ENCODE data around the gene VEZF1. TPM values are rescaled to one million over a fixed set of nuclear protein-coding genes. Genes with fewer than 3 reads are reported as not detected.

Gene VEZF1
- total RNA-seq, 4 donors from 2014 or later: 44.0 to 65.1 (median 50.1) TPM

- Histone ChIP-seq H3K4me3 (peak overlapping the region in 1 of 4 donors; percentile 9), H3K9me3 (no peaks in the 10 kb centered on the region), H3K27ac (peak overlapping the region; percentile 93 to 97 (median 96)), H3K36me3 (peaks cover 0 to 19% (median 8%) of the 10 kb centered on the region in 4 donors), H3K4me1 (peaks cover 28 to 70% (median 39%) of the 10 kb centered on the region in 4 donors), H3K27me3 (no peaks in the 10 kb centered on the region)
- DNase-seq: no peak
- WGBS, 2 donors (ENCODE audit: low coverage in 1 of 2): 37 to 52% methylated on average over 4 of the region's 4 CpGs
- intact Hi-C loops (cut with DNase I; ENCODE audit: low total_unique reads): loop anchor here (5.0 kb wide), 1 partner anchor 43 kb away; no protein-coding TSS in a partner anchor
- in situ Hi-C loops (cut with MboI; ENCODE audit: low pct_ligation_motif_present in 1 of 4, low pct_unique_long_range_greater_than_20kb in 1 of 4, low sequenced_read_pairs in 3 of 4): loop anchor here in 1 of 4 donors (25.0 kb wide), 1 partner anchor 102 kb away; the partner anchor contains the start of gene DYNLL2
- TF ChIP-seq POLR2AphosphoS5 (IDR thresholded peaks at IDR 0.05) (no peak), POLR2A (IDR thresholded peaks at IDR 0.05) (no peak), EP300 (IDR thresholded peaks at IDR 0.05; ENCODE audit: low read depth) (no peak), CTCF (IDR thresholded peaks at IDR 0.05) (no peak)
These were observed 2.9 kb downstream of the VEZF1 start for GRCh38 chr17:57984936-57985674.

GRCh38 chr17:57984261-57984890 lies 3.7 kb downstream of the VEZF1 start:
- TF ChIP-seq CTCF (IDR thresholded peaks at IDR 0.05) (no peak), POLR2AphosphoS5 (IDR thresholded peaks at IDR 0.05) (no peak), EP300 (IDR thresholded peaks at IDR 0.05; ENCODE audit: low read depth) (no peak)
- WGBS, 2 donors (ENCODE audit: low coverage in 1 of 2): 38 to 52% methylated on average over 4 of the region's 4 CpGs
- peak overlapping the region; percentile 93 to 97 (median 96) for H3K27ac ChIP-seq
- peaks cover 0 to 26% (median 9%) of the 10 kb centered on the region in 4 donors for H3K36me3 ChIP-seq
- no peak for DNase-seq
- H3K27me3 ChIP-seq: no peaks in the 10 kb centered on the region
- in situ Hi-C loops (cut with MboI; ENCODE audit: low pct_ligation_motif_present in 1 of 4, low pct_unique_long_range_greater_than_20kb in 1 of 4, low sequenced_read_pairs in 3 of 4) (loop anchor here in 1 of 4 donors (25.0 kb wide), 1 partner anchor 103 kb away; the partner anchor contains the start of gene DYNLL2), intact Hi-C loops (cut with DNase I; ENCODE audit: low total_unique reads) (no loop called here)
- peak overlapping the region in 1 of 4 donors; percentile 9 for H3K4me3 ChIP-seq
- no peaks in the 10 kb centered on the region for H3K9me3 ChIP-seq
- H3K4me1 ChIP-seq: peaks cover 28 to 63% (median 38%) of the 10 kb centered on the region in 4 donors

- peaks cover 28 to 62% (median 33%) of the 10 kb centered on the region in 4 donors for H3K4me1 ChIP-seq
- H3K36me3 ChIP-seq: peaks cover 0 to 36% (median 14%) of the 10 kb centered on the region in 4 donors
- H3K9me3 ChIP-seq: no peaks in the 10 kb centered on the region
- H3K27ac ChIP-seq: peak overlapping the region in 3 of 4 donors; percentile 93 to 97 (median 96)
- intact Hi-C loops (cut with DNase I; ENCODE audit: low total_unique reads) (no loop called here), in situ Hi-C loops (cut with MboI; ENCODE audit: low pct_ligation_motif_present in 1 of 4, low pct_unique_long_range_greater_than_20kb in 1 of 4, low sequenced_read_pairs in 3 of 4) (loop anchor here in 1 of 4 donors (25.0 kb wide), 1 partner anchor 104 kb away; the partner anchor contains the start of gene DYNLL2)
- WGBS, 2 donors (ENCODE audit: low coverage in 1 of 2): 67% methylated on average over 1 of the region's 1 CpG; no CpG with 5 or more reads in 1 of the 2 donors
- TF ChIP-seq CTCF (IDR thresholded peaks at IDR 0.05) (no peak), POLR2A (IDR thresholded peaks at IDR 0.05) (no peak), POLR2AphosphoS5 (IDR thresholded peaks at IDR 0.05) (no peak)
- DNase-seq: no peak
- no peaks in the 10 kb centered on the region for H3K27me3 ChIP-seq
- no peak overlapping the region for H3K4me3 ChIP-seq
These were observed 4.6 kb downstream of the VEZF1 start for GRCh38 chr17:57983446-57983845.

All from transverse colon (tissue), 4 donors.